NCI-H1105 treated with DMSO at 0.1 percent for 48 hours (cell line): Measurements from ENCODE around the gene PLXDC2.

Experiments
- DNase-seq: peaks from one replicate; lab custom pipeline; 2025; lab: John Stamatoyannopoulos, UW

PLXDC2 gene

DNA sequence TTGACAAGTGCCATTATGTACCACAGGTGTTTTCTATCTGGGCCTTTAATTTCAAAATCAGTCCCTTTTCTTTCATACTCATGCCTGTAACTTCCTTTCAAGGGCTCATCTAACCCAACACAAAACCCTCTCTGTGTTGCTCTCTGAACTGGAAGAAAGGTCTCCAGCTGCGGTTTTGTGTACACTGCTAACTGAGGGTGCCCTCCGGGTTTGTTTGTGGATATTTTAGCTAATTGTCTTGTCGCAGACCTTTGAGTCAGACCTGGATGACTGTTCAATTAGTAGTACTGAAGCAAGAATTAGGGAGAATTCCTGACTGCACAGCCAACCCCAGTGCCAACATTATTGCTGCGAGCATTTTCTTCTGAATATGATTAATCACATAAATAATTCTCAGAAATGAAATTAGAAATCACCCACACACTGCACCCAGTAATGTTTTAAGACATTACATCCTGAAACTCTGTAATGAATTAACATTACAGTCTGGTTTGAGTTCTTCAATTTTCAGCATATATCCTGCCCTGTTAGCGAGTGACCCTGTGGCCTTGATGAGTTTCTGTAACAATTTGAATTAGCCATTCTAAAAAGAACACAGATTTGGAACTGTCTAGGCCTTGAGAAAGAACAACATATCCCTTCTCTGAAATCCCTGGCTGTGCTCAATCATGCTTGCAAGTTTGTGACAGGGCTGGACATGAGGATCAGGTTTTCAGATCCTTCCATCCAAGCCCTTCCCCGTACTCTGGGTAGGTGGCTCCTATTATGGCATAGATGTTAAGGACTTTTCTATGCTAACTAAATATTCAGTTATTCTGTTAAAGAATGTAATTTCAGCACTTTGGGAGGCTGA, 460.1 kb downstream of the PLXDC2 start:
- DNase-seq = peak; percentile 10

DNA sequence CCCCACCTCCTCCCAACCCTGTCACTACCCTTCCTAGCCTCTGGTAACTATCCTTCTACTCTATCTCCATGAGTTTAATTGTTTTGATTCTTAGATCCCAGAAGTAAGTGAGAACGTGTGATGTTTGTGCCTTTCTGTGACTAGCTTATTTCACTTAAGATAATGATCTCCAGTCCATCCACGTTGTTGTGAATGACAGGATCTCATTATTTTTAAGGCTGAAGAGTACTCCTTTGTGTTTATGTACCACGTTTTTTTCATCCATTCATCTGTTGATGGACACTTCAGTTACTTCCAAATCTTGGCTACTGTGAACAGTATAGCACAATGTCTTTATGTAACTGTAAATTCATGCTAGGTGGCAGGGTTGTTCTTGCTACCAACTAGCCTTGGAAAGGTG, 461.6 kb downstream of the PLXDC2 start:
- DNase-seq = no peak

DNA sequence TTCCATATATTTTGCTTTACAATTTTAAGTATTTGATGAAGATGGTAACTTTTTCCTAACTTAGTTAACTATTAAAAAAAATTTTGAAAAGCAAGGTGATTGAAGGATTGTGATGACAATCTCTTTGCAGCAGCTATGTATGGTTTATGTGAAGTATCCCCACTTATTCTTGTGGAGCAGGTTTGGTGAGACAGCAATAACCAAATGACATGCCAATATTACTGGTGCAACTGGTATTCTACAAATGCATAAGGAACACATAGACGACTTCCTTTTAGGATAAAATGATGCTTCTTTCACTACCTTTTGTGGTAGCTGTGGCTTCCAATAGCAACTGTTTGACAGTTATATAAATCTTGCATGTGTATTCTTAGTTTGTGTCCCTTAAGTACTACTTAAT, 465.3 kb downstream of the PLXDC2 start:
- DNase-seq = no peak

DNA sequence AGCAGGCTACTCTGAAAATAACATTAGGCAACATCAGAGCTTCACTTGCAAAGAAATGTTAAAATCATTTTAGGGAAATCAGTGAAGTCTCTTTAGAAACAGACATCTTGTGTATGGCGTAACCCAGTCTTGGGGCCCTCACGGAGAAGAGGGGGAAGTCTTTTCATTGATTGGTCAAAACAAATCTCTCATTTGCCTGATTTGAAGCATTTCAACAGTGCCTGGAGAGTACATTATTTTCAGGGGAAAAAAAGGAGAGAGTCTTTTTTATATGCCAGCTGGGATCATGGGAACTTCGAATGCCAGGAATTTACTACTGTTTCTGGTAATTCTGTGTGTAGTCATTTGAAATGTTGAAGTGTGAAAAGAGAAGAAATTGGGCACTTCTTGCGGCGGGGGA, 471.4 kb downstream of the PLXDC2 start:
- no peak for DNase-seq

DNA sequence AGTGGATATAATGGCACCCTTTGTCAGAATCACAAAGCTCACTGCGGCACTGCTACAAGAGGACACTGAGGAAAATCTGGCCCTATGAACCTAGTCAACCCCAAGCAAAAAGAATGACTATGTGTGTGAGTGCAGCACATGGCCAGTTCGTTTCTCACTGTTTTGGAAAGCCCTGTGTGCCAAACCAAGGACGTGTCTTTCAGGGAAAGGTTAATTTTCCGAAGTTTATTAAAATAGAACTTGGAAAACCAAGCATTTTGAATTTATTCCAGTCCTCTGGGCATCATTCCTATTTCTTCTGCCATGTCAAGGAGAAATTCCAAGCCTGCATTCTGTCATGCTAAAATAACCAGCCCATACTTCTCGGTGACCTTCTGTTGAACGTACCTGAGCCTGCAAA, 471.8 kb downstream of the PLXDC2 start:
- DNase-seq = no peak

DNA sequence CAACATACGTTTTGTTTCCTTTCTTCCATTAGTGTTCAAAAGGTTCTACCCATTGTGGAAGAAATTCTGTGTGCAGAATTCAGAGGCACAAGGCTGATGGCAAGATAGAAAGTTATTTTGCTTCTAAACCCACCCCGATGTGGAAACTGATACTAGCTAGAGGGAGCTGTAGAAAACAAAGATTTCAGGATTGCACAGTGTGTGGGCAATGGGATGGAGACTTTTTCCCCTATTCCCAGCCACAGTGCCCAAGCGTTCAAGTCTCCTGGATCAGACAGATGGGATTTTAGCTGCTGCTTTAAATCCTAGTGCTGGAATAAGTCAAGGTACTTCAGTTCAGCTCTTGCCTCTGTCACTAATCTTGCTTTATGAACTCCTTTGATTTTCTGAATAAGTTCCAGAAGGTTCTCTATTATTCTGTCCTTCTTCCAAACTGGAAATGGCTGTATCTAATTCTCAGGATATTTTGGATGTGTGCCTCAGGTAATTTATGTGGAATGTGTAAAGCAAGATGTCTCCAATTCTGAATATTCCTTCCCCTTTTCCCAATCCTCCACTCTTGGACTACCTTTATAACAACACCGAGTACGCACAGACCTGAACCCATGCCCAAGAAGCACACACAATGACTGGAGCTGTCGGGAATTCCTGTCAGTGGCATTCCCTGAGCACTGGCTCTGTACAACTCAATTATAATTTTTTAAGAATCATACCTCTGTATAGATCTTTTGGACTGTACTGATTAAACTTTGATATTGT, 473.0 kb downstream of the PLXDC2 start:
- DNase-seq = no peak

DNA sequence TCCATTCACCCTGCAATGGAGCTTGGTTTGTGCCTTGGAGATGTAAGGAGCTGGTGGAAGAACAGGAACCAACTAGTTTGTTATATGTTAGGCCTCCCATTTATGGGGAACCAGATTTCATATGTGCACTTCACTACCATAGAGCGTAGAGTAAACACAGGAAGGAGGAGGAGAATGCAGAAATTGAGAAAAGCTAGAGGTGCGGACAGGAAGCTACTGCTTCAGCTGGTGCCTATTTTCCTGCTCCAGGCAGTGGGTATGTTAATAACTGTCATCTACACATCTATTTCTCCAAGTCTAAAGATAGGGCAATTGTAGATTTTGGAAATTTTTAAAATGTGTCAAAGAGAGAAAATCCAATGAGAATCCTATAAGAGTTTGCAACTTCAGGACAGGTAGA, 482.2 kb downstream of the PLXDC2 start:
- DNase-seq = no peak

DNA sequence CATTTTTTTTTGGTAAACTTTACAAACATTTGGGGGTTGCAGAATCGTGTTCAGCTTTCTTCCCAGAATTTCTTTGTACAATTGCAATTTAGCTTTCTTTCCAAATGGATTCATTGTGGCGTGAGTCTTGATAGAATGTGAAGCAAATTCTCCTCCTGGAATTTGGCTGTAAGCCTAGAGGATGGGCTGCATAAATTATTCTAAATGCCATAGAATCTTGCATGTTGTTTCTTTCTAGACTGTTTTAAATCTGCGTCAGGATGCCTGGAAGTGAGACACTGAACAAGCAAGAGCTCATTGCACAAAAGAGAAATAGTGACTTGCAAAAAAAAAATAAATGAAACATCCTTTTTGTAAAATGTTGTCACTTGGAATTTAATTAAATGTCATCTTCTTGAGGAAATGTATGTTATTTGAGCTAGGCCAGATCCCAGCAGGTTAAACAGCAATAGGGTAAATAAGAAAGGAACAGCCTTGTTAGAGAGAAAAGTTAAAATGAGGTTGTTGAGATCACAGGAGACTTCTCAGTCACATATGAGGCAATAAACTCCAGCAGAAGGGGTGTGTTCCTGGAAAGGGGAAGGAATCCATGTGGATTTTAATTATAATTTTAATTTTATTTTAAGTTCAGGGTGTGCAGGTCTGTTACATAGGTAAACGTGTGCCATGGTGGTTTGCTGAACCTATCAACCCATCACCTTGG, 483.0 kb downstream of the PLXDC2 start:
- DNase-seq = no peak

DNA sequence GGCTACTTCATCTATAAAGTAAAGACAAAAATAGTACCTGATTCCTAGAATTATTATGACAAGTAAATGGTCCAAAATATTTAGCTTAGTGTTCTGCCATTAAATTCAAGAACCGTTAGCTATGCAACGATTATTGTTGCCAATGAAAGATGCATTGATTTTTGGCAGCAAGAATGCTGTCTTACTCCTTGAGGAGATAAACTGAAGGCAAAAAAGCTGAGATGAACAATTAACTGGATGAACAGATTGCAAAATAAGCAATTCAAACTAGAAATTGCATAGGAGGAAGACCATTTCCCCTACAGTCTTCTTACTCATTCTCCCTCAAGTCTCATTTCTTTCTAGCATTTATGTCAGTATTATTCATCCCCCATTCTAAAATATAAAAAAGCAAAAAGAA, 484.5 kb downstream of the PLXDC2 start:
- no peak for DNase-seq

DNA sequence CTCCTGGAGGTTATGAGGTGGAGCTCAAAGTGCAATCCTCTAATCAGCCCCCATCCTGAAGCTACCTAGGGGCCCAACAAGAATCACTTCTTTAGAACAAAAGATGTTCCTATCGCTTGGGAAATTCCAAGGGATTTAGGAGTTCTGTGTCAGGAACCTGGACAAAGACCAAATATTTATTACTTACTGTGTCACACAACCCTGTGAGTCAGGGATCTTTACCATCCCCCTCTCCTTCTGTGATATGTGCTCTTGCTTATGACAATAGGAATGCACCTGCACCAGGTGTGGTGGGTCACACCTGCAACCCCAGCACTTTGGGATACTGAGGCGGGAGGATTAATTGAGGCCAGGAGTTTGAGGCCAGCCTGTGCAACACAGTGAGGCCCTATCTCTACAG, 485.8 kb downstream of the PLXDC2 start:
- DNase-seq = no peak

DNA sequence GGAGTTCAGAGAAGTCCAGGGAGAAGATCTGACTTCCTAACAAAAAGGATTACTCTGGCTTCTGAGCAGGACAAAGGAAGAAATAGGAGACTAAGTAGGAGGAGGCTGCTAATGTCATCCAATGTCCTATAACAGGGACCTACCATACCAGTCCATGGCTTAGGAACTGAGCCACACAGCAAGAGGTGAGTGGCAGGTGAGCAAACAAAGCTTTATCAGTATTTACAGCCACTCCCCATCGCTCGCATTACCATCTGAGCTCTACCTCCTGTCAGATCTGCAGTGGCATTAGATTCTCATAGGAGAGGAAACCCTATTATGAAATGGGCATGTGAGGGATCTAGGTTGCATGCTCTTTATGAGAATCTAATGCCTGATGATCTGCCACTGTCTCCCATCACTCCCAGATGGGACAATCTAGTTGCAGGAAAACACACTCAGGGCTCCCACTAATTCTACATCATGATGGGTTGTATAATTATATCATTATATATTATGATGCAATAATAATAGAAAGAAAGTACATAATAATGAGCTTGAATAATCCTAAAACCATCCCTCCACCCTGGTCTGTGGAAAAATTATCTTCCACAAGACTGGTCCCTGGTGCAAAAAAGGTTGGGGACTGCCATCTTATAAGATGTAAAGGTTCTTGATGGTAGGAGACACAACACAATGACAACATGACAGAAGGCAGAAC, 487.4 kb downstream of the PLXDC2 start:
- DNase-seq = no peak

DNA sequence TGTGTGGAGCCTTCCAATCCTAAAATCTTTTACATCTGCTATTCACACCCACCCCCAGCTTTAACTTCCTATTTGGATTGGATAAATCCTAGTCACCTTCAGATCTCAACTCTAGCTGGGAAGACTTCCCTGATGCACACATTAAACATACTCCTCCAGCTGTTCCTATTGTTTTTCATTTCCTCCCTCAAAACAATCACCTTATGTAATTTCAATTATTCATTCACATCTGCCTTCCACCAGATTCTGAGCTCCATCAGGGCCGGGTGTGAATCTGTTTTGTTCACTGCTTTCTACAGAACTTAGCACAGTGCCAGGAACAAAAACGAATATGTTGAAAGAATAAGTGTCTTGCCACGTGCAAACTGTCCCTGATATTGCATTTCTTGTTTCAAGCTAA, 497.4 kb downstream of the PLXDC2 start:
- no peak for DNase-seq

DNA sequence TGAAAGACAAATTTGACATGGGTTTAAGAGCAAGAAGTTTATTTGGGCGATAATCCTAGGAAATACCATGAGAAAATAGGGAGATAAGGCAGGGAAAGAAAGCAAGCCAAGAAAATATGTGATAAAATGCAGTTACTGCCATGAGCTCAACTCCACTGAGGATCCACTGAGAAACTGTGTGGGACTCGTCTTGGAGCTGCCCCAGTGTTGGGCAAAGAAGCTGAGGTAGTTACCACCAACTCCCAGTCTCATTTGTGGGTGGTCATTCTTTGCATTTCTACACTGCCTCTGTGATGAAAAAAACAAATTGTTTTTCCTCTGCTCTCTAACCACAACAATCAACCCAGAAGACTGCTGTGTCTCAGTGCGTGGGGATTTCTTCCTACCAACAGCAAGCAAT, 498.2 kb downstream of the PLXDC2 start:
- DNase-seq = no peak

DNA sequence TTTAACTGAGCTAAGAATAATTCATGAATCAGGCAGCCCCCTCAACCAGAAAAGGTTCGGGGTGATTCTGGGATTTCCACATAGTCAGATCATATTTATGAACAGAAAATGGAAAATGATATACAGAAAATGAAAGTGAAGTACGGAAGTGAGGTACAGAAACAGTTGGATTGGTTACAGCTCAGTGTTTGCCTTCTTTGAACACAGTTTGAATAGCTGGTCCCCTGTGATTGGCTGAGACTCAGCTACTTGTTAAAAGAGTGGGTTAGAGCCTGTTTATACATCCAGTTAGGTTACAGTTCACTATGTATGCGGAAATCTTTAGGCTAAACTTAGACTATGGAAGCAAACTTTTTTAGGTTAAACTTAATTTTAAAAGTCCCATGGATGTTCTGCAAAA, 511.7 kb downstream of the PLXDC2 start:
- DNase-seq = no peak

DNA sequence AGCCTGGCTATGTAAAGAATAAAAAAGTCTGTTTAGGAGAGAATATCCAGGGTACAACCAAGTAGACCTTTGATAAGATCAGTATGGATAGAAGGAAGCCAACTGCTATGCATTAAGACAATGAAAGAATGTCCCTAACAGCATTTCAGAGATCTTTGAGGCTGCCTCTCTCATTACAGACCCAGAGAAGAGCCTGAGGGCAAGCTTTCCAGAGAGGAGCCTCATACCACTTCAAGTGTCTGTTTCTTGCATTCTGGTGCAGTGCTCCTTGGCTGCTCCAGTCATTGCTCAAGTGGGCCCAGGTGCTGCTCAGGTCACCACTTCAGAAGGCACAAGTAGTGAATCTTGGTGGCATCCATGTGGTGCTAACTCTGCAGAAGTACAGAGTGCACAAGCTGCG, 514.0 kb downstream of the PLXDC2 start:
- DNase-seq = no peak

DNA sequence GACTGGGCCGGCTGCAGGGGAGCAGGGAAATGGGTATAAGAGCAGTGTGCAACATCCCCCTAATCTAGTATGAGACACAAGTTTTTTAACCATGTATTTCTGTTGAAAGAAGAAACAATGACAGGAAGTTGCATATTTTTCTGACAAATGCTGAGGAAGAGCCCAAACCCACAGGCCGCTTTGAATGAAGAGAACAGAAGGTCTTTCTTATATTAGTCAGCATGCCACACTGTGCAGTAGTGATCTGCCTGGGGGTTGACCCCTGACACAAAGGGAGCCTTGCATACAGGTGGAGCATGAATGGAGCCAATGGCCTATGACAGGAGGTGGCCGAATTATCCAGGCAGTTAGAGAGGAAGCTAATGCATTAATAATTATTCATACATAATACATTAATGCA, 518.3 kb downstream of the PLXDC2 start:
- no peak for DNase-seq
